IPS-11a (cell line): ENCODE measurements around the gene GIMAP6.
"Not testable (repeated sequence)": the region's sequence is repeated elsewhere in the genome, so short reads cannot be mapped to it uniquely, and the experiment has no call there.

ENCODE experiments used
- H3K4me3 ChIP-seq: one replicate; pipeline ENCODE4 v1.5.1; 2013; ENCODE audit warnings: low read depth, low read length, control low read depth

GIMAP6 gene

DNA sequence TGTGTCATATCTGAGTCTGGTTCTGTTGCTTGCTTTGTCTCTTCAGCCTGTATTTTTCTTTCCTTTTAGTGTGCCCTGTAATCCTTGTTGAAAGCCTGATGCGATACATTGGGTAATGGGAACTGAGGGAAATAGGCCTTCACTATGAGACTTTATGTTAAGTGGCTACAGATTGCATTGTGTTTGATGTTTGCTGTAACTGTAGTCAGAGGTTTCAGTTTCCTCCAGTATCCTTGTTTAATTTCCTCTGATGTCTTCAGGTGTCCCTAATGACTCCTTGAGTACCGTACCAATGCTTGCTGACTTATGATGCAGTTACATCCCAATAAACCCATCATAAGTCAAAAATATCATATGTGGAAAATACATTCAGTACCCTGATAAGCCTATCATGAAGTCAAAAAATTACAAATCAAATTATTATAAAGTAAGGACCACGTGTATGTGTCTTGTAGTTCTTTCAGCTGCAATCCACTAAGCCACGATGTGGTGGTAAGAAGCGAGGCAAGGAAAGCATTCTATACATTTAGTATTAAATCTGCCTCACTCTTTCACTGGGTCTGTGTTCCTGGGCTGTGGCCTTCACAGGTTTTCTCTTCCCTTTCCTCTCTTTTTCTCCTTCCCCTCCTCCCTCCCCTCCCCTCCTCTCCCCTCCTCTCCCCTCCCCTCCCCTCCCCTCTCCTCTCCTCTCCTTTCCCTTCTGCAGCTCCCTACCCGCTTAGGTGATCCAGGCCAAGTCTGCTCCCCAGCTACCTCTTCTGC is 13.3 kb upstream of the GIMAP6 start:
- no peak overlapping the region for H3K4me3 ChIP-seq

DNA sequence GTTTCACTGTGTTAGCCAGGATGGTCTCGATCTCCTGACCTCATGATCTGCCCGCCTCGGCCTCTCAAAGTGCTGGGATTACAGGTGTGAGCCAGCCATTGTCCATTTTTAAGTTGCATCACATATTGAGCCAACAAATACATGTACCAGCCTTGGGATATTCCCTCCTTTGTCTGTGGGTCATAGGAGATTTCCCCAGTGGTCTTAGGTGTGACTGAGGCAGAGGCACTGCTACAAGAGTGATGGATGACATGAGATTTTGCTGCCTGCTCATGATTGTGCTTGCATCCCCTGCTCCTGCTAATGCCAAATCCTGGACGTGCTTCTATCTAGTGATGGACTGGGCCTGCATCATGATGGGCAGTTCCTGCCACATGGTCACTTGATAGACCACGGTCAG is 10.7 kb upstream of the GIMAP6 start:
- no peak overlapping the region for H3K4me3 ChIP-seq

DNA sequence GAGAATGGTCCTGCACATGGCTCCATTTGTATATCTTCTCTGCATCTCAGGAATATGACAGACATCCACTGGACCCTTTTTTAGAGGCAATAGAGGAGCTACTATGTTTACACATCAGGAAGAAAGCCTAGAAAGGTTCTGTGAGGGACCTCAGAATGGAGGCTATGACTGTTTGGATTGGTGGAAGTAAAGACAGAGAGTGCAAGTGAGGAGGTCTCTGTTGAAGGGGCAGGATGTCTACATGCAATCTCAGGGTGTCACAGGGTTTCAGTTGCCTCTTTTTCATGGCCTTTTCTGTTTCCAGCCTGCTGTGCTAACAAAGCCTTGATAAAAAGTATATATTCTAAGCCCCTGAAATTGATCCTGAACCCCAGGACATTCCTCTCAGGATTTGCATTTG is 9.7 kb upstream of the GIMAP6 start:
- no peak overlapping the region for H3K4me3 ChIP-seq

DNA sequence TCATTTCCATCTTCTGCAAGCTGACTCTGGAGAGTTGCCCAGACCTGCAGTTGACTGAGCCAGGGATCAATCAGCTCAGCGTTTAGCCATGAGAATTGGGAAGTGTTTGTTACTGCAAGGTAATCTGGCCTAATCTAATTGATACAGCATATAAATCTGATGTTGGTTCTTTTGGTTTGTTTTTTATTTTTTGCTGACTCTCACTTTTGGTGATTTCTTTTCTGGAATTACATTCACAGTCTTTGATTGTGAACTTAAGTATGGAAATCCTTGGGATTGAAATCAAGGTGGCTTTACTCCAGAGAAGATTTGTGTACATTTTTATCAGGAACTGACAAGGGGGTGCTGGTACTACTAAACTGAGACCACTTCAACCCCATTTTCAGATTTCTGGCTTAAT is 1.7 kb upstream of the GIMAP6 start:
- no peak overlapping the region for H3K4me3 ChIP-seq

DNA sequence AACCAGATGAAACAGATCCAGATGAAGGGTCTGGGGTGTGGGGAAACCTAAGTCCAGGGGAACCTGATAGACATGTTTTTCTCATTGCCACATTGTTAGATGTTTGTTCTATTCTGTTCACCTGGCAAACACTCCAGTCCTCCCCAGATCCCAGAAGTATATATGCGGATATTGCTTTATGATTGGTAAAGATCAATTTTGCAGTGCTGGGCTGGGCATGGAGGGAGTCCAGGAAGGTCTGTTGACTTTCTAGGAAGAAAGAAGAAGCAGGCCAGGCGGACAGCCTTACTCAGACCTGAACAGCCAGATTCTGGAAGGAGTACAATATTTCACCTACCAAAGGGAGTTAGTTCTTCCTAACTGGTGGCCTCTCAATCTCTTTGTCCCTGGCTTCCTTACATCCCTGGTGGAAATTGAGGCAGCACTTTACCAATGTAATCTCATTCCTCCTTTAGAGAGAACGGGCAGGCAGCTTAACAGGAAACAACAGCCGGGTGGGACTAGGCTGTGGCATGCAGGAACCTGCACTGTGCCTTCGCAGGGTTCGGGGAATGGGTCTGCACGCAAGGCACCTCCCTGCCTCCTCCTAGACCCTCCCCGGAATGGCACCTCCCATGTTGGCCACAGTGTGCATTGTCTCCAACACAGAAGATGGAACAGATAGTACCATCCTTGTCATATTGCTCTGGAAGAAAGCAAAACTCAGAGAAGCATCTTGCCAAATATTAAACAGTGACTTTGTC is 930 bp downstream of the GIMAP6 start:
- no peak overlapping the region for H3K4me3 ChIP-seq

DNA sequence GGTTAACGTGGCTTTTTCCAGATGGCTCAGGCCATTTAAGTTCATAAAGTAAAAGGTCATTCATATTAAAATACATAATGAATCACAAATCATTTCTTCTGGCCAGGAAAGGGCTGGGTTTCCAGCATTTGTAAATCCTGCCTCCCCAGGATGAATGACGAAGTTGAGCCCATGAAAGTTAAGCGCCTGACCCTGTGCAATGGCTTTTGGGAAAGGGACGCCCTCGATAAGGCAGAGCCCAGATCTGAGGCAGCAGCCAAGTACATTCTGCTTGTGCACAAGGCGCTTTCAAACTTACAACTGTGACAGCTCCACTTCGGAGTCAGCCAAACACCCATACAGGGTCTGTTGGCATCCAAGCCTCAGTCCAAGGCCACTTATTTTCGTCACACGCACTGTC is 2.8 kb downstream of the GIMAP6 start:
- H3K4me3 ChIP-seq: no peak overlapping the region

DNA sequence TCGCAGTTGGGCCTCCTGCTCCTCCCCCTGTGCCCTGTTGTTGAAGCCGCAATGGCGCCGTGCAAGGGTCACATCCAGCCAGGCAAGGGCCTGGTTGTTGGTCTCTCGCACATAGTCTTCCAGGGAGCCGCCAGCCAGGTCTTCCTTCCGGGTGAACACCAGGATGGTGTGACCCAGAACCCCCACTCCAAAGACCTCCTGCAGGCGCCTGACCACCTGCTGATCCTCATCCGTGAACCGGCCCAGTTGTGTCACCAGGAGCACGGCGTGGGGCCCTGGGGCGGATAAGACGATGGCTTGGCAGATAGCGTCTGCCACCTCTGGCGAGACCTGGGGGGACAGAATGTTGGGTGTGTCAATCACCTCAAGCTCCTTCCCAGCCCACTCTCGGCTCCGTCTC is 4.2 kb downstream of the GIMAP6 start:
- H3K4me3 ChIP-seq: no peak overlapping the region

DNA sequence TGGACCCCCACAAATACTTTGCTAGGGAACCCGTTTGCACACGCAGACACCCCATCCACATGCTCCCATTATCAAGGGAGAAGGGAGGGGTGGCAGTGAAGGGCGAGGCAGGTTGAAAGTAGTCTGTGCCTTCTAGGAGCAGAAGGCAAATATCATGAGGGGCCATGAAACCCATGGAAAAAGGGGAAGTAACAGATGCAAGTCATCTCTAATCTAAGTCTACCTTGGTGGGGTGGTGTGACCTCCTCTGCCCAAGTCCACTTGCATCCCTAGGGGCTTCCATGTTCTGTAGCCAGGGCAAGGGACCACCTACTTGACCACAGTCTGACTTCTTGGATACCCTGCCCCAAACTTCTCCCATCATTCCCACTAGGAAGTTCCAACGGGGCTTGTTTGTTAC is 5.5 kb downstream of the GIMAP6 start:
- H3K4me3 ChIP-seq: no peak overlapping the region

DNA sequence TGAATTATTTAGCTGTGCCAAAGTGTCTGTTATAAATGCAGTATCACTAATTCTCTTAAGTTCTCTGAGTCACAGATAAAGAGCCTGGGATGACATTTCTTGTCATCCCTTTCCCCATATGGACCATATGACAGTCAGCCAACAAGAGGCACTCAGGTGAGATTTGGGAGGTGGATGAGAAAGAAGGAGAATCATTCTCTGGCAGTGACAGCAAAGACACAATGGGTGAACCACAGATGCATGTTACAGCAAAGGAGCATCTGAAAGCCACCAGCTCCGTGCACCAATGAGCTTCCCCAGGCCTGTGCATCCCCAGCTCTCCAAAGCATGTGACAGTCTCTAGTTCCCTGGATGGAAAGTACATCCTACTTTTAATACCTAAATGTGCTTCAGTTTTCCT is 10.8 kb downstream of the GIMAP6 start:
- H3K4me3 ChIP-seq: no peak overlapping the region

DNA sequence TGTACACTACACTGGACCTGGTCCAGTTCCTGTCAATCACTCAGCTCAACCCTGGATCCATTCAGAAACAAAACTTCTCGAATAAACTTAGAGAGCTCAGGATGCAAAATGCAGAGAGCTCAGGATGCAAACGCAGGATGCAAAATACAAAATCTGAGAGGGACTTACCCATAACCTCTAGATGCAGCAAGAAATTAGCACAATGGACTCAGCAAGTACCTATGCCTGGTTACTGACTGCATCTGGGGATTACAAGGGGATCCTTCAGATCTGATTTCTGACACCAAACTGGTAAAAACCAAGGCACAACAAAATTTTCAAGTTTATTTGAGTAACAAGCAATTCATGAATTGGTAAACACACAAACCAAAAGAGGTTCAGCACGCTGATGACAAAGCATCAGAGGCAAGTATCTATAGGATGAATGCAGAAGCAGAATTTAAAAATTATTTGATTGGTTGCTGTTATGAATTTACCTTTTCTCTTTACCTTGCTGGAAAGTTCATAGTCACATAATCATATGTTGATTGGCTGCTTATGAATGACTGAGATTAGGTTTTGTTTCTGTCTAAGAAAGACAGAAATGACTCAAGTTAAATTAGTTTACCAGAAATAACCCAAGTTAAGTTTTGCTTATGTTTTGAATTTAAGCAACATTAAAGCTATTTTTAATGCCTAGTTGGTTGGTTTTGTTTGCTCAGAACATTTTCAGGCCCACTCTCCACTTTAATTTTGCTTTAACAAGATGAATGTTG is 11.4 kb downstream of the GIMAP6 start:
- no peak overlapping the region for H3K4me3 ChIP-seq

DNA sequence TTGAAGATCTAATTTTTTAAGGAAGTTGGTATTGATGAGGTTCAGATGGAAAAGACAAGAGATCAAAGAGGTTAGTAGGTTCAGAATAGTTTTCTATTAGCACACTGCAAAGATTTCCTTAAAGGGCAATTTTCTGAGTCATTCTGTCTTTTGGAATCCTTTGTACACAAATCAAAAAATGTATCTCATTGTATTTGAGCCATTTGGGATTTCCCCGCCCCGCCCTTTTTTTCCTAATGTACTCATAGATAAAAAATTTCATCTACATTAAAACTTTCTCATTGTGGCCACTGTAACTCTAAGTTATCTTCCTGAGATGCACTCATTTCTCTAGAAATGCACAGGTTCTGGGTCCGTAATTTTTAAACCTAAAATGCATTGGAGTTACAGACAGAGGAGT is 12.1 kb downstream of the GIMAP6 start:
- no peak overlapping the region for H3K4me3 ChIP-seq

DNA sequence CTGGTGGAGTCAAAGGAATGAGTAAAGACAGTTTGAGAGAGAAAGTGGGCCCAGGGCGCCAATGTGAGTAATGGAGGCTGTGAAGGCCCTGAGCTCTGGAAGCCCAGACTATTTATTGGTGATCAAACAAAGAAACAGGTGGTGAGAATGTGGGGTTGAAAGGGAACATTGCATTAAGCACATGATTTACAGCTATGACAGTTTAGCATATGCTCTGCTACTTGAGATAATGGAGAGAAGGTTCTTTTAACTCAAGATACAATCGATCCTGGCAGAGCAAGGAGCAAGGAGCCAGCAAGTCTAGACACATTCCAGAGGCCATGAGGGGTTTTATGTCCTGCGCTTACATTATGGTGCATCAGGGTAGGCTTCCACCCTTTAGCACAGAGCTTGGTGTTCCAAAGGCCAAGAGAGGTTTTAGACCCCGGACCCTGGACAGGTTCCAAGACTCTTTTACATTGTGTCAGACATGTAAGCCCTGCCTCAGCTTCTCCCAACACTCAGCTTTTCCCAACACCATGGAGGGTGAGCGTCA is 16.9 kb downstream of the GIMAP6 start:
- H3K4me3 ChIP-seq: not testable (repeated sequence)

DNA sequence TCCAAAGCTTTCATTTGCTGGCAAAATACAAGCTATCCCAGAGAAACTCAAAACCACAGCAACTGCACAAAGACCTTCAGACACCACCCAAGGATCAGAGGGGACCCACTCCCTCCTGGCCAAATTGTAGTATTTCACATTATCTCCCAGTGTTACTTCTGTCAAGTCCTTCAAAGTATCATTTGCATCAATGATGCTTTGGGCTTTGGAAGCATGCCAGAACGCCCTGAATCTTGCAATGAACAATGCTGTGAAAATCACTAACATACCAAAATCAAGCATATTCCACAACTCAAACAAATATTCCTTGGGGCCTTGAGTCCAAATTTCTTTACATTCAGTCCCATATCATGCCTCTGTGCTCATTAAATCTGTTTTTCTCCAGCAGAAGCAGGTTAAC is 17.8 kb downstream of the GIMAP6 start:
- not testable (repeated sequence) for H3K4me3 ChIP-seq

DNA sequence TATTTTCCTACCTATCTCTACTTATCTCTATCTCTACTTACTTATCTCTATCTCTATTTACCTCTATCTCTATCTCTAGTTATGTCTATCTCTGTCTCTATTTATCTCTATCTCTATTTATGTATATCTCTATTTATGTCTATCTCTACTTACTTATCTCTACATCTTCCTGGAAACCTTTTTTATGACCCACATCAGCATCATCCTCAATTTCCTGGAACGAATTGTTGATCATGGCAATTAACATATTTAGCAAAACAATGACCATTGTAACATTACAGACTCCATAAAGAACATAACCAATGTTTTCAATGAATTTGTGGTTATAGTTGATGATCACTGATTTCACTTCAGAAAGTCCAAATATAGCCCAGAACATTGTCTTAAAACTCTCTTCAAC is 18.3 kb downstream of the GIMAP6 start:
- no peak overlapping the region for H3K4me3 ChIP-seq

DNA sequence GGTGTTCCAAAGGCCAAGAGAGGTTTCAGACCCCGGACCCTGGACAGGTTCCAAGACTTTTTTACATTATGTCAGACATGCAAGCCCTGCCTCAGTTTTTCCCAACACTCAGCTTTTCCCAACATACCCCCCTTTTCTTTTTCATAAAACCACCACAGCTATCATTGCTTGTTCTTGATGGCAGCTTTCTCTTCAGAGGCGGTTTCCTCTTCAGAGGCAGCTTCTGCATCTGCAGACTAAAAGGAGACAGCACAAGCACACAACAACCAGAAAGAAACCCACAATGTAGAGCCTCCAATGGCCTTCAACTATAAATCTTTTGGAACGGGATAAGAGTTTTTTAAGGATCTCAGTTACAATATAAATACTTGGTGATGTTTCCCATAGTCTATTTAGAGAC is 19.3 kb downstream of the GIMAP6 start:
- H3K4me3 ChIP-seq: no peak overlapping the region

DNA sequence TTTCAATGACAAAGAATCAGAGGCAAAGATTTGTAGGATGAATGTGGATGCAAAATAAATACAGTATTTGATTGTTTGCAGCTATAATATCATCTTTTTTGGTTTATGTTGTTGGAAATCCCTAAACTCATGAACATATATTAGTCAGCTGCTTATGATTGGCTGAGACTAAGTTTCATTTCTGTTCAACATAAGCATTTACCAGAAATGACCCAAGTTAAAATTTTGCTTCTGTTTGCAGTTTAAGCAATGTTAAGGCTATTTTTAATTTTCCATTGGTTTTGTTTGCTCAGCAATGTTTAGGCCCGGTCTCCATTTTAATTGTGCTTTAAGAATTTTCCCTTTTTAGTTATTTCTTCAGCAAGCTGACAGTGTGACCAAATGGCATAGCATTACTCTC is 22.0 kb downstream of the GIMAP6 start:
- H3K4me3 ChIP-seq: no peak overlapping the region

DNA sequence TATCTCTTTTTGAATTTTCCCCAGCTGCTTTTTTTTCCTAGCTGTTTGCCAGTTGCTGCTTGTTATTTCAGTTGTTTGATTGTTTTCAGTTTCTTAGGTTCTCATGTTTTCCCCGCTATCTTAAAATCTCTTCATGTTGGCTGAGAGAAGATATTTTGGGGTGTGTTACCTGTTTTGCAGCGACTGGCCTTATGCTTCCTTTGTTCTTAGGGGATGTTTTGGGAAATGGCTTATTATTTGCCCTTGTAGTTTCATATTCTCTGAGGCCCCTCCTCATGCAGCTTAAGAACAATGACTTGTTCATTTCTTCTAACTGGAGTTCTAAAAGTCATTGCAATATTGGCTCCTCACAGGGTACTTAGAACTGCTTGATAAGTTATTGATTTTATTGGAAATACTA is 28.6 kb downstream of the GIMAP6 start:
- not testable (repeated sequence) for H3K4me3 ChIP-seq

DNA sequence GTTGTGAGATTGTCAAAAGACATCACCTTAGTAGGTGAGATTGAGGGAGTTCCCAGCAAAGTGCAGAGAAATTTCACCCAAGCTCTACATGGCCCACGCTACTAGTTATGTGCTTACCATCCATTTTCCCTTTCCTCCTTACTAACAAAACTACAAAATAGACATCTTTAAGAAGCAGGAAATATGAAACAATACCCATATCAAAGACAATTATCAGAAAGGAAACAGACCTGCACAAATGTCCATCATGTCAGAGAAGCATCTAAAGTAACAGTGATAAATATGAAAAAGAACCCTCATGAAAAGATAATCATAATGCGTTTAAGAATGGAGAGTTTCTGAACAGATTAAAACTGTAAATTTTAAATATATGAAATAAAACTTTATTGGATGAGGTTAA is 36.8 kb downstream of the GIMAP6 start:
- no peak overlapping the region for H3K4me3 ChIP-seq

DNA sequence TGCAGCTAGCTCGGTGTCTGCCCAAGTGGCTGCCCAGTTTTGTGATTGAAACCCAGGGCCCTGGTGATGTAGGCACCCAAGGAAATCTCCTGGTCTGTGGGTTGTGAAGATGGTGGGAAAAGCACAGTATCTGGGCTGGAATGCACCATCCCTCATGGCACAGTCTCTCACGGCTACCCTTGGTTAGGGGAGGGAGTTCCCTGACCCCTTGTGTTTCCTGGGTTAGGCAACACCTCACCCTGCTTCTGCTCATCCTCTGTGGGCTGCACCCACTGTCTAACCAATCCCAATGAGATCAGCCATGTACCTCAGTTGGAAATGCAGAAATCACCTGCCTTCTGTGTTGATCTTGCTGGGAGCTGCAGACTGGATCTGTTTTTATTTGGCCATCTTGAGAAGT is 37.4 kb downstream of the GIMAP6 start:
- no peak overlapping the region for H3K4me3 ChIP-seq

DNA sequence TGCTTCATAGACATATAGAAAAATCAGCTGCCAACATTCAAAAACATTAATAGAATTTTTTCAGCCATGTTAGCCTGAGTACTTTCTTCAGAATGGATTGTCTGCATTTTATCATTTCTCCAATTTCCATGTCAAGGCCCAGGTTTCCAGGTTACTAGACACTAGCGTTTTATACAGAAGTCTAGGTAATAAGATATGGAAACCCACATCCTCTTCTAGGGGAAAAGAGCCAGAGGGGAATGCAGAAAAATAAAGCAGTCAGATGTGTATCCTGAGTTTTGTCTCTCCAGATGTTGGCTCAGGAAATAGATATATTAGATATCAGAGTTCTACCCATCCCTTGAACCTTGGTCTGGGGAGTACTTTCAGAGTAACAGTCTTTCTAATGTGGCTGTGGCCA is 44.6 kb downstream of the GIMAP6 start:
- H3K4me3 ChIP-seq: no peak overlapping the region

DNA sequence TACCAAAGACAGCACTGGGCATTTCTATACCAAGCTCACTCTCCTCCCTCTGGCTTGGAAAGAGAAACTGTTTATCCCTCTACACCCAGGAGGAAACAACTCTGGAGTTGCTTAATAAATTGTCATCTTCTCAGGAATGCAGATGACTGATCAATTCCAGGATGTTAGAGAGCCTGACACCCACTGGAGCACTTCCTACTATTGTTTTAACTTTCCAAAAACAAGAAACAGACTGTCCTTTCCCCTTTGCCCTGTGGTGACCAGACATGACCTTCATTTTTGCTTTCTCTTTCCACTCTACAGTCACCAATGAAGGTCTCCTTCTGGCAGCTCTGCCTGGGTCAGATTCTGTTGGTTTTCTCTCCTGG is 45.4 kb downstream of the GIMAP6 start:
- H3K4me3 ChIP-seq: no peak overlapping the region
